H1 (cell line): ENCODE data around the gene MPP3.

ENCODE experiments used
- RAD21 ChIP-seq, 2 experiments: IDR thresholded peaks in 1 of 2; conservative IDR thresholded peaks in 1 of 2; 2 replicates each; pipeline ENCODE4 v1.6.1; 2011; ENCODE audit warnings: low read depth in 2 of 2, low read length in 2 of 2, improper control_type of control experiment in 1 of 2, inconsistent platforms in 1 of 2, mild to moderate bottlenecking in 1 of 2, moderate library complexity in 1 of 2
- SIN3A ChIP-seq, 2 experiments: IDR thresholded peaks in 1 of 2; conservative IDR thresholded peaks in 1 of 2; 2 replicates each; pipeline ENCODE4 v1.6.1; 2011 to 2012; ENCODE audit warnings: low read length in 2 of 2, improper control_type of control experiment in 1 of 2, low read depth in 1 of 2, mild to moderate bottlenecking in 1 of 2
- SRF ChIP-seq: IDR thresholded peaks from 2 replicates; pipeline ENCODE4 v1.6.1; 2011; ENCODE audit warnings: mild to moderate bottlenecking, low read depth, low read length, moderate library complexity
- TF ChIP-seq, protein P1 (sequence below), 3 experiments: IDR thresholded peaks; 1 replicate in 2 of 3; 2 replicates in 1 of 3; pipeline versions ENCODE4 v1.5.1 to v1.6.1; 2011; ENCODE audit warnings: low read length in 3 of 3, mild to moderate bottlenecking in 3 of 3, inconsistent platforms in 2 of 3, low read depth in 1 of 3, moderate library complexity in 1 of 3; ENCODE audit not compliant: insufficient read depth in 1 of 3; ENCODE audit errors: control extremely low read depth in 1 of 3

DNA sequence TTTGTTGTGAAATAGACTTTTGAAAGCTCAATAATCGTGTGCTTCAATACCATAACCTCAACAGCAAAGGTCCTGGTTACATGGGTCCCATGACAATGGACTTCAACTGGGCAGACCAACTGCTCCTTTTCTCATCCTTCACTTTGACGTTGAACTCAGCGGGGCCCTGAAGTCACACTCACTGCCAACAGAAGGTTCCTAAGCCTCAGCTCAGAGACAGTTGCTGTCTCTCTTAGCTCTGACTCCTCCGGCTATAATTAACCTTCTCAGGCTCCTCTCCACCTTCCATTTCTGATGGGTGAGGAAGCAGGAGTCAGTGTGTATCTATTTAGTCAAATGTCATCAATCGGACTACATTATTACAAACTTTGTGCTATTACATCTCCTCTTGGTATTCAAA, 23.8 kb downstream of the MPP3 start:
- no peak for TF ChIP-seq SIN3A (conservative IDR thresholded peaks at IDR 0.05 in 1 of 2, IDR thresholded peaks at IDR 0.05 in 1 of 2; ENCODE audit: low read depth in 1 of 2, low read length in 2 of 2)
- no peak for TF ChIP-seq SRF
- TF ChIP-seq, protein P1, sequence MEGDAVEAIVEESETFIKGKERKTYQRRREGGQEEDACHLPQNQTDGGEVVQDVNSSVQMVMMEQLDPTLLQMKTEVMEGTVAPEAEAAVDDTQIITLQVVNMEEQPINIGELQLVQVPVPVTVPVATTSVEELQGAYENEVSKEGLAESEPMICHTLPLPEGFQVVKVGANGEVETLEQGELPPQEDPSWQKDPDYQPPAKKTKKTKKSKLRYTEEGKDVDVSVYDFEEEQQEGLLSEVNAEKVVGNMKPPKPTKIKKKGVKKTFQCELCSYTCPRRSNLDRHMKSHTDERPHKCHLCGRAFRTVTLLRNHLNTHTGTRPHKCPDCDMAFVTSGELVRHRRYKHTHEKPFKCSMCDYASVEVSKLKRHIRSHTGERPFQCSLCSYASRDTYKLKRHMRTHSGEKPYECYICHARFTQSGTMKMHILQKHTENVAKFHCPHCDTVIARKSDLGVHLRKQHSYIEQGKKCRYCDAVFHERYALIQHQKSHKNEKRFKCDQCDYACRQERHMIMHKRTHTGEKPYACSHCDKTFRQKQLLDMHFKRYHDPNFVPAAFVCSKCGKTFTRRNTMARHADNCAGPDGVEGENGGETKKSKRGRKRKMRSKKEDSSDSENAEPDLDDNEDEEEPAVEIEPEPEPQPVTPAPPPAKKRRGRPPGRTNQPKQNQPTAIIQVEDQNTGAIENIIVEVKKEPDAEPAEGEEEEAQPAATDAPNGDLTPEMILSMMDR (IDR thresholded peaks at IDR 0.05; ENCODE audit: control extremely low read depth in 1 of 3, insufficient read depth in 1 of 3, low read depth in 1 of 3, low read length in 3 of 3), result no peak
- no peak for TF ChIP-seq RAD21 (IDR thresholded peaks at IDR 0.05 in 1 of 2, conservative IDR thresholded peaks at IDR 0.05 in 1 of 2; ENCODE audit: low read depth in 2 of 2, low read length in 2 of 2)
